ENCODE data around the gene LDLRAD4.

The LDLRAD4 gene

GRCh38 chr18:13218368-13218991 is at the start of gene LDLRAD4:
Gene LDLRAD4, plus strand, starts transcription at chr18:13218760.
- peak in 1 of 2 donors; percentile 19 for DNase-seq (ENCODE audit: extremely low read depth in 1 of 2, low read depth in 1 of 2)

GRCh38 chr18:13173578-13174145 is 44.9 kb upstream of the LDLRAD4 start:
- no peak for DNase-seq (ENCODE audit: extremely low read depth in 1 of 2, low read depth in 1 of 2)

- DNase-seq (ENCODE audit: extremely low read depth in 1 of 2, low read depth in 1 of 2): no peak
Measured at GRCh38 chr18:13175266-13175665, 43.3 kb upstream of the LDLRAD4 start.

- DNase-seq (ENCODE audit: extremely low read depth in 1 of 2, low read depth in 1 of 2): no peak
Measured at GRCh38 chr18:13175754-13176210, 42.8 kb upstream of the LDLRAD4 start.

GRCh38 chr18:13176847-13177246 is 41.7 kb upstream of the LDLRAD4 start:
- DNase-seq (ENCODE audit: extremely low read depth in 1 of 2, low read depth in 1 of 2): no peak

GRCh38 chr18:13178197-13178596 is 40.4 kb upstream of the LDLRAD4 start:
- DNase-seq (ENCODE audit: extremely low read depth in 1 of 2, low read depth in 1 of 2): no peak

GRCh38 chr18:13178976-13179375 is 39.6 kb upstream of the LDLRAD4 start:
- DNase-seq (ENCODE audit: extremely low read depth in 1 of 2, low read depth in 1 of 2): no peak

- DNase-seq (ENCODE audit: extremely low read depth in 1 of 2, low read depth in 1 of 2): no peak
Measured at GRCh38 chr18:13179566-13180113, 38.9 kb upstream of the LDLRAD4 start.

GRCh38 chr18:13180614-13181375 is 37.8 kb upstream of the LDLRAD4 start:
- no peak for DNase-seq (ENCODE audit: extremely low read depth in 1 of 2, low read depth in 1 of 2)

GRCh38 chr18:13181765-13182164 is 36.8 kb upstream of the LDLRAD4 start:
- DNase-seq (ENCODE audit: extremely low read depth in 1 of 2, low read depth in 1 of 2): no peak

- DNase-seq (ENCODE audit: extremely low read depth in 1 of 2, low read depth in 1 of 2): no peak
Measured at GRCh38 chr18:13183359-13183758, 35.2 kb upstream of the LDLRAD4 start.

- DNase-seq (ENCODE audit: extremely low read depth in 1 of 2, low read depth in 1 of 2): no peak
Measured at GRCh38 chr18:13183790-13184189, 34.8 kb upstream of the LDLRAD4 start.

GRCh38 chr18:13184396-13184795 is 34.2 kb upstream of the LDLRAD4 start:
- DNase-seq (ENCODE audit: extremely low read depth in 1 of 2, low read depth in 1 of 2): no peak

GRCh38 chr18:13185675-13186198 is 32.8 kb upstream of the LDLRAD4 start:
- no peak for DNase-seq (ENCODE audit: extremely low read depth in 1 of 2, low read depth in 1 of 2)

- no peak for DNase-seq (ENCODE audit: extremely low read depth in 1 of 2, low read depth in 1 of 2)
Measured at GRCh38 chr18:13186687-13187086, 31.9 kb upstream of the LDLRAD4 start.

GRCh38 chr18:13187498-13187897 is 31.1 kb upstream of the LDLRAD4 start:
- no peak for DNase-seq (ENCODE audit: extremely low read depth in 1 of 2, low read depth in 1 of 2)

GRCh38 chr18:13191031-13191430 is 27.5 kb upstream of the LDLRAD4 start:
- DNase-seq (ENCODE audit: extremely low read depth in 1 of 2, low read depth in 1 of 2): no peak

GRCh38 chr18:13191779-13192178 is 26.8 kb upstream of the LDLRAD4 start:
- no peak for DNase-seq (ENCODE audit: extremely low read depth in 1 of 2, low read depth in 1 of 2)

GRCh38 chr18:13192970-13193369 is 25.6 kb upstream of the LDLRAD4 start:
- no peak for DNase-seq (ENCODE audit: extremely low read depth in 1 of 2, low read depth in 1 of 2)

GRCh38 chr18:13194239-13194638 is 24.3 kb upstream of the LDLRAD4 start:
- DNase-seq (ENCODE audit: extremely low read depth in 1 of 2, low read depth in 1 of 2): no peak

- DNase-seq (ENCODE audit: extremely low read depth in 1 of 2, low read depth in 1 of 2): no peak
Measured at GRCh38 chr18:13198701-13199100, 19.9 kb upstream of the LDLRAD4 start.
